OCI-LY7 (cell line): ENCODE results near the gene ALG11. TPM values are rescaled to one million over a fixed set of nuclear protein-coding genes. Genes with fewer than 3 reads are reported as not detected.

ENCODE experiments used
- BruUV-seq: library from RNA; stranded (reverse); fragments of 400-500 nt; replicated peaks from 2 replicates; lab custom pipeline; 2021; lab: Mats Ljungman, UMichigan
- CTCF ChIA-PET: fragments of 300-600 bp; sonication (Branson Sonifier 250); formaldehyde crosslinking; loops from one replicate; lab custom pipeline; 2022; ENCODE audit warnings: antibody characterized with exemption; ENCODE audit not compliant: unreplicated experiment; lab: Charles Lee
- POLR2A ChIA-PET: fragments of 300-600 bp; sonication (Branson Sonifier 250); formaldehyde crosslinking; loops from one replicate; lab custom pipeline; 2022; ENCODE audit warnings: antibody characterized with exemption; lab: Charles Lee
- DNase-seq: peaks from one replicate; pipeline ENCODE4 v3.0.0-alpha.2; 2015; ENCODE audit warnings: low spot score
- H2AFZ ChIP-seq: fragments of 200-600 bp; sonication (generic), shearing (Covaris generic); 2 replicates; pipeline ENCODE4 v1.6.1; 2014; ENCODE audit warnings: mild to moderate bottlenecking, antibody characterized with exemption, low read length, moderate library complexity
- H3K27ac ChIP-seq: fragments of 200-600 bp; sonication (generic); 2 replicates; pipeline ENCODE4 v1.5.1; 2014; ENCODE audit warnings: mixed run types, low read depth, mild to moderate bottlenecking, moderate library complexity, low read length, inconsistent platforms; ENCODE audit not compliant: poor library complexity, severe bottlenecking
- H3K36me3 ChIP-seq: fragments of 200-600 bp; sonication (generic); 2 replicates; pipeline ENCODE4 v1.6.1; 2014; ENCODE audit warnings: mild to moderate bottlenecking, antibody characterized with exemption, low read length, moderate library complexity, mixed read lengths; ENCODE audit not compliant: insufficient read depth
- H3K4me1 ChIP-seq: fragments of 200-600 bp; sonication (generic); 2 replicates; pipeline ENCODE4 v1.5.1; 2014; ENCODE audit warnings: mild to moderate bottlenecking, low read length; ENCODE audit not compliant: insufficient read depth, poor library complexity, severe bottlenecking
- H3K4me2 ChIP-seq: fragments of 200-600 bp; sonication (generic); 2 replicates; pipeline ENCODE4 v1.6.1; 2014; ENCODE audit warnings: mild to moderate bottlenecking, low read length
- H3K4me3 ChIP-seq: fragments of 200-600 bp; sonication (generic); 2 replicates; pipeline ENCODE4 v1.5.1; 2014; ENCODE audit warnings: mild to moderate bottlenecking, low read depth, low read length; ENCODE audit not compliant: poor library complexity, severe bottlenecking
- H3K79me2 ChIP-seq: fragments of 200-600 bp; sonication (generic); 2 replicates; pipeline ENCODE4 v1.6.1; 2016; ENCODE audit warnings: low read depth, mild to moderate bottlenecking, low read length, moderate library complexity, mixed read lengths; ENCODE audit not compliant: insufficient read depth
- H3K9me2 ChIP-seq: fragments of 200-600 bp; sonication (generic); 2 replicates; pipeline ENCODE4 v1.6.1; 2016; ENCODE audit warnings: mild to moderate bottlenecking, low read length, mixed read lengths; ENCODE audit not compliant: insufficient read depth
- H3K9me3 ChIP-seq: fragments of 200-600 bp; sonication (generic); 2 replicates; pipeline ENCODE4 v1.6.1; 2014; ENCODE audit warnings: mild to moderate bottlenecking, mixed run types, low read length, mixed read lengths
- H4K20me1 ChIP-seq: fragments of 200-600 bp; sonication (generic); 2 replicates; pipeline ENCODE4 v1.6.1; 2014; ENCODE audit warnings: mild to moderate bottlenecking, antibody characterized with exemption, low read length, moderate library complexity, mixed read lengths; ENCODE audit not compliant: insufficient read depth
- CTCF ChIP-seq: fragments of 200-600 bp; sonication (generic); conservative IDR thresholded peaks from 2 replicates; pipeline ENCODE4 v1.5.1; 2014; ENCODE audit warnings: mild to moderate bottlenecking, antibody characterized with exemption, low read length, moderate library complexity, mixed read lengths
- EZH2phosphoT487 ChIP-seq: fragments of 200-600 bp; sonication (generic); IDR thresholded peaks from 2 replicates; pipeline ENCODE4 v1.6.1; 2018; ENCODE audit warnings: low read depth, borderline replicate concordance, mild to moderate bottlenecking, mixed run types, antibody characterized with exemption, low read length, moderate library complexity, mixed read lengths
- intact Hi-C: fragments of 100-400 bp; cut with micrococcal nuclease; formaldehyde crosslinking; loops from one replicate; pipeline ENCODE4 v1.10.0; 2022; ENCODE audit not compliant: unreplicated experiment
- total RNA-seq, 2 experiments: library from RNA; depleted of rRNA in 1 of 2; stranded (reverse); fragments of >200 nt in 1 of 2; shearing (Covaris generic) in 1 of 2; gene quantifications; 2 replicates each; pipeline ENCODE4 v1.2.3, GENCODE V29; 2014 to 2022

The ALG11 gene
- total RNA-seq, 2 experiments from 2014 or later = 14.1 to 19.4 TPM

DNA sequence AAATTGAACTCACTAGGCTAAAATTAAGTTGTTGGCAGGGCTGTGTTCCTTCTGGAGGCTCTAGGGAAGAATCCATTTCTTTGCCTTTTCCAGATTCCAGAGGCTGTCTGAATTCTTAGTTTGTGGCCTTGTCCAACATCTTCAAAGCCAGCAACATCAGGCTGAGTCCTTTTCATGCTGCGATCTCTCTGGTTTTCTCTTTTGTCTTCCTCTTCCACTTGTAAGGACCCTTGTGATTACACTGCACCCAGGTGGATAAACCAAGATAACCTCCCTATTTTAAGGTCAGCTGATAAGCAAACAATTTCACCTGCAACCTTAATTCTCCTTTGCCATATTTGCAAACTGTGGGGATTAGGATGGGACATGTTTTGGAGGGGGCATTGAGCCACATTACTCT, 23.8 kb downstream of the ALG11 start:
- Histone ChIP-seq H3K79me2 (no peaks in the 10 kb centered on the region), H3K4me2 (no peak overlapping the region), H3K4me1 (no peaks in the 10 kb centered on the region), H3K4me3 (no peak overlapping the region), H3K36me3 (0 out of 2 replicates have a peak, but pooled peaks cover 4% of the 10 kb centered on the region), H3K9me2 (no peaks in the 10 kb centered on the region), H4K20me1 (no peaks in the 10 kb centered on the region), H3K27ac (no peak overlapping the region), H3K9me3 (no peaks in the 10 kb centered on the region), H2AFZ (no peak overlapping the region)
- ChIA-PET CTCF (no interaction called here), POLR2A (no interaction called here)
- intact Hi-C loops = no loop called here
- no TSS peak for BruUV-seq
- TF ChIP-seq CTCF (no peak), EZH2phosphoT487 (no peak)
- DNase-seq = no peak

DNA sequence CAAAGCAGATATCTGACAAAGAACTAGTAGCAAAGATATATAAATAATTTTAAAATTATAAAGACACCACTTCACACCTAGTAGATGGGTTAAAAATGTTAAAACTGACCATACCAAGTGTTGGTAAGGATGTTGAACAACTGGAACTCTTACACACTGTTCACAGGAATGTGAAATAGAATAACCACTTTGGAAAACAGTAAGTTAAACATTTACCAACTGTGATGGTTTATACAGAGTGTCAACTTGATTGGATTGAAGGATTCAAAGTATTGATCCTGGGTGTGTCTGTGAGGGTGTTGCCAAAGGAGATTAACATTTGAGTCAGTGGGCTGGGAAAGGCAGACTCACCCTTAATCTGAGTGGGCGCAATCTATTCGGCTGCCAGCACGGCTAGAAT, 31.5 kb downstream of the ALG11 start:
- no TSS peak for BruUV-seq
- Histone ChIP-seq H2AFZ (no peak overlapping the region), H3K4me2 (no peak overlapping the region), H4K20me1 (no peaks in the 10 kb centered on the region), H3K79me2 (no peaks in the 10 kb centered on the region), H3K9me3 (no peaks in the 10 kb centered on the region), H3K27ac (no peak overlapping the region), H3K36me3 (no peaks in the 10 kb centered on the region), H3K4me3 (no peak overlapping the region), H3K4me1 (no peaks in the 10 kb centered on the region), H3K9me2 (no peaks in the 10 kb centered on the region)
- POLR2A ChIA-PET = no interaction called here
- intact Hi-C loops = no loop called here
- TF ChIP-seq EZH2phosphoT487 = no peak
- no peak for TF ChIP-seq CTCF
- CTCF ChIA-PET = no interaction called here
- DNase-seq = no peak

GRCh38 chr13:52047463-52047862, 35.3 kb downstream of the ALG11 start:
- Histone ChIP-seq H3K9me2 (no peaks in the 10 kb centered on the region), H2AFZ (no peak overlapping the region), H3K4me2 (no peak overlapping the region), H3K27ac (no peak overlapping the region), H4K20me1 (no peaks in the 10 kb centered on the region), H3K9me3 (no peaks in the 10 kb centered on the region), H3K36me3 (no peaks in the 10 kb centered on the region), H3K79me2 (no peaks in the 10 kb centered on the region), H3K4me1 (no peaks in the 10 kb centered on the region), H3K4me3 (no peak overlapping the region)
- no peak for TF ChIP-seq CTCF
- TF ChIP-seq EZH2phosphoT487 = no peak
- DNase-seq = no peak
- CTCF ChIA-PET = no interaction called here
- POLR2A ChIA-PET = no interaction called here
- BruUV-seq = no TSS peak
- intact Hi-C loops = no loop called here
